GM18951 (cell line): ENCODE results near the gene DNLZ.

Source experiments
- POLR2A ChIP-seq: IDR thresholded peaks from 4 replicates; pipeline ENCODE4 v1.6.1; 2011; ENCODE audit warnings: mild to moderate bottlenecking; ENCODE audit not compliant: insufficient read length, insufficient read depth; ENCODE audit errors: extremely low read depth
- in situ Hi-C: fragments of 300-500 bp; cut with MboI; formaldehyde crosslinking; loops from one replicate; pipeline ENCODE4 v1.12.0; 2022; ENCODE audit warnings: low sequenced_read_pairs, mixed read lengths, inconsistent platforms; ENCODE audit not compliant: unreplicated experiment

The DNLZ gene

DNA sequence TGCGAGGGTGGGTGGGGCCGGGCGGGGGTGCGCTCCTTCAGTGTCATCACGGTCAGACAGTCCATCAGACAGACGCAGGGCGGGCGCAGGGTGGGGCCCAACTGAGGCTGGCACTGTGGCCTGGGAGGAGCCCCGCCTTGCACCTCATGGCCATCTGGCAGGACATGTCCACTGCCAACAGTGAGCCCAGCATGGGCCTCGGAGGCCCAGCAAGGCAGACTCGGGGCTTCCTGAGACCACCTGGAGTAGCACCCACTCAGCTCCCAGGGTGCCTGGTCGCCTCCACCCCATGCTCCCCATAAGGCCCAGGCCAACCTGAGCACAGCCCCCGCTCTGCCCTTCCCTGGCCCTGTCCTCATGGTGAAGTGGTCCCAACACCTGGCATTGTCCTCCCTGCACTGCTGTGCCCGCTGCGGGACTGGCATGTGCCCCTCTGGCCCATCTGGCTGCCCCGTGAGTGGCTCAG, 44.7 kb downstream of the DNLZ start:
- in situ Hi-C loops, result no loop called here
- no peak for TF ChIP-seq POLR2A

DNA sequence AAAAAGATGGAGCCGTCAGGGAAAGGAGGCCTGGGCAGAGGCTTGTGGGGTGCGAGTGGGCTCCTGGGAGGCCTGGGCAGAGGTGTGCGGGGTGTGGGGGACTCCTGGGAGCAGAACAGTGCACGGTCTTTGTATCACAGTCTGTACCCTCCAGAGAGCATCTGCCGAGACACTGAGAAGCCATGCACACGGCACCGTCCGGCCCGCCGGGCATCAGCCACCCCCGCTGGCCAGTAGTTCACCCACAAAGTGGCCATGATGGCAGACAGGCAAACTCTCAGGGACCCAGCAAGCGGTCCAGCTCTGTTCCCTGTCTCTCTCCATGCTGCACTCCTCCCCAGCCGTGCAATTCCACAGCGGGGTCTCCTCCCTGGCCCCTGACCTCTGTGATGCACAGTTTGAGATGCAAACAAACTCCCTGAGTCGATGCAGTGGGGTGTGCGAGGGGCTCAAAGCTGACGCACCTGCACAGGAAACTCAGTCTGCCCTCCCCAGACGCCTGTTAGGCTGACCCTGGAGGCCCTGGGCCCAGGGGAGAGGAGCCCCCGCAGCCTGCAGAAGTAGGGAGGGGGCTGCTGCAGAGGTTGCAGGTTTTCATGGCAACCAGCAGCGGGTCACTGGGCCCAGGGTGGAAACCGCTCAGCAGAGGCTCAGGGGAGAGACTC, 45.3 kb downstream of the DNLZ start:
- in situ Hi-C loops, result no loop called here

DNA sequence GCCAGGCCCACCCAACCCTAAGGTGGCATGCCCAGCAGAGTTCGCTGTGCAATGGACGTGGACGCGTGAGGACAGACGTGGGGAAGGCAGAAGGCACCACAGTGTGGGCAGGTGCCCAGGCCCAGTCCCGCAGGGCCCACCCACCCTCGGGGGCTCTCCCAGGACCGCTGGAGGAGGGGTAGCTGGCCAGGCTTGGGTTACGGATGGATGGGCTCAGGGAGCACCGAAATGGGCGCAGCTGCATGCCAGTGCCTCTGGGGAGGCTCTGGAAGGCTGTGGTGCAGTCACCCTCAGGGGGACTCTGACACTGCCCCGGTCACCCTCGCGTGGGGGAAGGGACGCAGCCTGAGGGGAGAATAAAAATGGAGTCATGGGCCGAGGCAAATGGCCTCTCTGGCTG, 45.8 kb downstream of the DNLZ start:
- in situ Hi-C loops, result no loop called here
- TF ChIP-seq POLR2A, result no peak

More for the DNA sequence above, 45.3 kb downstream of the DNLZ start:
- no peak for TF ChIP-seq POLR2A

DNA sequence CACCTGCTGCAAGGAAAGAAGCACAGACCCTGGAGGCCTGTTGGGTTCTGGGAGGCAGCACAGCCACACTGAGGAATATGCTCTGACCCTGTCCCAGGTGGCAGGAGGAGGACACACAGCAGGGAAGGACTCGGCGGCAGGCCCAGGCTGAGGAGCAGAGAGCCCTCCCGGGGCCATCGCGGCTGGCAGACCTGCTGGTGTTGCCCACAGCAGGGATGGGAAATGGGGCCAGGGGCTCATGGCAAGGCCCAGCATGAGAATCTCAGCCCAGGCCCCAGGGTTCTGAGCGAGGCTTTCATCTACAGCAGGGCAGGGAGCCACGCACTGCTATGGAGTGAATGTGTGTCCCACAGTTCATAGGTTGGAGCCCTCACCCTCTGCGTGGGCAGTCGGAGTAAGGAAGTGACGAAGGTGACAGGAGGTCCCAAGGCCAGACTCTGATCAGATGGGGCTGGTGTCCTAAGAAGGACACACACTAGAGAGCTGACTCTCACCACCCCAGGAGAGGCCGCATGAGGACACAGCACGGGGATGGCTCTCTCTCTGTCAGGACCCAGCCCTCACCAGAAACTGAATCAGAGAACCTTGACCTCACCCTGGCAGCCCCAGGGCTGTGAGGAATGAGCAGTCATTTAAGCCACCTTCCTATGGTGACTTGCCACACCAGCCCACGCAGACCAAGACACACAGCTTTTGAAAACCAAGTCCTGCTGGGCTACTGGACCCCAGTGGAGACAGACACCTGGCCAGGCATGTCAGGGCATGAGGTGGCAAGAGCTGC, 46.5 kb downstream of the DNLZ start:
- in situ Hi-C loops, result no loop called here
- TF ChIP-seq POLR2A, result no peak

DNA sequence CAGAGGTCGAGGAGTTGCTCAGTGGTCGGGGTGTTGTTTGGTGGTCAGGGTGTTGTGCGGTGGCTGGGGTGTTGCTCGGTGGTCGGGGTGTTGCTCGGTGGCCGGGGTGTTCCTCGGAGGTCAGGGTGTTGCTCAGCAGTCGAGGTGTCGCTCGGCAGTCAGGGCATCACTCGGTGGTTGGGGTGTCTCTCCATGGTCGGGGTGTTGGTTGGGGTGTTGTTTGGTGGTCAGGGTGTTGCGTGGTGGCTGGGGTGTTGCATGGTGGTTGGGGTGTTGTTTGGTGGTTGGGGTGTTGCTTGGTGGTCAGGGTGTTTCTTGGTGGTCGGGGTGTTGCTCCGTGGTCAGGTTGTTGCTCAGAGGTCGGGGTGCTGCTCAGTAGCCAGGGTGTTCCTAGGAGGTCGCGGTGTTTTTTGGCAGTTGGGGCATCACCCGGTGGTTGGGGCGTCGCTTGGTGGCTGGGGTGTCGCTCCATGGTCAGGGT, 47.2 kb downstream of the DNLZ start:
- in situ Hi-C loops, result no loop called here
- TF ChIP-seq POLR2A, result no peak

DNA sequence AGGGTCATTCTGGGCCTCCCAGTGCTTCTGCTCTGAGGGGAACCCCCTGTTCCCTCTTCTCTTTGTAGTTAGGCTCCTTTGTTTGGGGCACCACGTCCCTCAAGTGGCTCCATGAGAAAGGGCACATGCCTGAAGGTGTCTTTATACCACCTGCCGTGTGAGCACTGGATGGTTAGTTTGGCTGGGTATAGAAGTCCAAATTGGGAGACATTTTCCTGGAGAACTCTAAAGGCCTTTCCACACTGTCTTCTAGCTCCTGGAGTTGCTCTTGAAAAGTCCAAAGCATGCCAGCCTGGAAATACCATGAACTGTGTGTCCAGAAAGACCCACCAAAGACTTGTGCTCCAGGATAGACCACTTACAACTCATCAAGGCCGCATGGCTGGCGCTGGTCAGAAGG, 48.6 kb downstream of the DNLZ start:
- in situ Hi-C loops, result no loop called here
- TF ChIP-seq POLR2A, result no peak

DNA sequence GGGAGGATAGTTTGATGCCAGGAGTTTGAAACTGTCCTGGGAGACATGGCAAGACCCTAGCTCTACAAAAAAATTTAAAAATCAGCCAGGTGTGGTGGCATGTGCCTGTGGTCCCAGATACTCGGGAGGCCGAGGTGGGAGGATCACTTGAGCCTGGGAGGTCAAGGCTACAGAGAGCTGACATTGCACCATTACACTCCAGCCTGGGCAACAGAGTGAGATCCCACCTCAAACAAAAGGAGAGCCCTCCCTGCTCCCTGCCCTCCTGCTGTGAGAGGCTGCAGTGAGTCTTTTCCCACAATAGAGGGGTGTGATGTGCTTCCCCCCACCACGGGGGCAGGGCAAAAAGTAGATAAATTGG, 49.5 kb downstream of the DNLZ start:
- no peak for TF ChIP-seq POLR2A
- in situ Hi-C loops, result no loop called here

DNA sequence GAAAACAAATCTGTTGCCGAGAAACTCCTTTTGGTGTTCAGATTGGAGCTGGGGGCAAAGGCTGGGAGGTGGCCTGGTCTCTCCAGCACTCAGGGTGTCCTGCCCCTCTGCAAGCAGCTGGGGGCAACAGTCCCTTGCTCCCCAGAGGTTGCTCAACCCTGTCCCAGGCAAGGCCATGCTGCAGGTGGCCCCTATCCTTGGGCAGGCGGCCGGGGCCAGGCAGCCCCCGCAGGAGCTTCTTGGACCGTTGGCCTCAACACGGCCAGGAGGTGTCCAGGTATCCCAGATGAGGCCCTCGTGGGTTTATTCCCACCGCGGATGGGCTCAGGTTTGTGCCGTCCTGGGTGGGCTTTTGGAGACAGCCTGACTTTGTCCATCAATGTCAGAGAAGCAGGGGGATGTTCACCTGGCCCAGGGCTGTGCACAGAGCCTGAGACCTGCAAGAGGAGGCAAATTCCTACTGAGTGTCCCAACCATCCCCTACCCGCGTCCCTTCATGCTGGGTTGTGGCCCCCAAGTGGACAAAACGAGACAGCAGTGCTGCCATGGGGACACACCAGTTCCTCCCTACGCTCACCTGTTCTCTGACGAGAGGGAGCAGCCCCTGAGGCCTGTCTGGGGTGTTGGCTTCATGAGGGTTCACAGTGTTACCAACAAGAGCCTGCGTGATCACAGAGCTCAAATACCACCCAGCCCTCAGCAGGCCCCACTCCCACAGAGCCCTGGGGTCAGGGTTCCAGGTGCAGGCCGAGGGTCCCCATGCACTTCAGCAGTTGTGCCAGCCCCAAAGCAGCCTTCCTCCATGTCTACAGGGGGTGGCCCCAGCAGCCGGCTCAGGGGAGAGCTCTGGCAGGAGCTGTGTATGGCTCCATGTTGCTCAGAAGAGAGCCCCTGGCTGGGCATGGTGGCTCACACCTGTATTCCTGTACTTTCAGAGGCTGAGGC, 50.2 kb downstream of the DNLZ start:
- in situ Hi-C loops, result no loop called here
- no peak for TF ChIP-seq POLR2A

DNA sequence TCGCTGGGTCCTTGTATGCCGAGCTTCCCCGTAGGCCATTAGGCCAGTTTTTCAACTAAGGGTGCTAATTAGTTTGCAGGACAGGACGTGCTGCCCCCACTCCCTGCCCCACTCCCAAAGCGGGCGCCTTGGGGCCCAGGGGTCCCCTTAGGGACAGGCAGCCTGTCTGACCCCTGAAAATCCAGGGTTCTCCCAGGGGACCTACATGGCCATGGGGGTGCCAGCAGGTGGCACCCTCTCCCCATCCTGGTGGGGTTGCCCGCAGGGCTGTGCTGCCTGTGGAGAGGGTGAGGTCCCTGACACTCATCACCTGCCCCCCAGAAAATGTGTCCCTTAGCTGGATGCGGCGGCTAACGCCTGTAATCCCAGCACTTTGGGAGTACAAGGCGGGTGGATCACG, 51.1 kb downstream of the DNLZ start:
- TF ChIP-seq POLR2A, result no peak
- in situ Hi-C loops, result no loop called here

DNA sequence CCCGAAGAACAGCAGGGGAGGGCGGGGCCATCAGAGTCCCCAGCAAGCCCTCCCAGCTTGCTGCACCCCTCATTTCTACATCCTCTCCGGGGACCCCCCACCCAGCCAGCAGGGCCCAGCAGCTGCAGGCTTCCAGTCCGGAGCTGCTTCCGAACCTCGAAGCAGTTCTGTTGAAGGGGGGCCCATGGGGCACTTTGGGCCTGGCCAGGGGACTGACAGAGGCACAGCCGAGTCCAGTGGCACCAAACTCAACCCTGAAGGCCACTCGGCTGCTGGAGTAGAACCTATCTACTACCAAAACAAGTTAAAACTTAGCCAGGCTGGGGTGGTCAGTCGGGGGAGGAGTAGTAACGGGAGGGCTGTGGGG, 51.6 kb downstream of the DNLZ start:
- in situ Hi-C loops, result no loop called here
- no peak for TF ChIP-seq POLR2A

DNA sequence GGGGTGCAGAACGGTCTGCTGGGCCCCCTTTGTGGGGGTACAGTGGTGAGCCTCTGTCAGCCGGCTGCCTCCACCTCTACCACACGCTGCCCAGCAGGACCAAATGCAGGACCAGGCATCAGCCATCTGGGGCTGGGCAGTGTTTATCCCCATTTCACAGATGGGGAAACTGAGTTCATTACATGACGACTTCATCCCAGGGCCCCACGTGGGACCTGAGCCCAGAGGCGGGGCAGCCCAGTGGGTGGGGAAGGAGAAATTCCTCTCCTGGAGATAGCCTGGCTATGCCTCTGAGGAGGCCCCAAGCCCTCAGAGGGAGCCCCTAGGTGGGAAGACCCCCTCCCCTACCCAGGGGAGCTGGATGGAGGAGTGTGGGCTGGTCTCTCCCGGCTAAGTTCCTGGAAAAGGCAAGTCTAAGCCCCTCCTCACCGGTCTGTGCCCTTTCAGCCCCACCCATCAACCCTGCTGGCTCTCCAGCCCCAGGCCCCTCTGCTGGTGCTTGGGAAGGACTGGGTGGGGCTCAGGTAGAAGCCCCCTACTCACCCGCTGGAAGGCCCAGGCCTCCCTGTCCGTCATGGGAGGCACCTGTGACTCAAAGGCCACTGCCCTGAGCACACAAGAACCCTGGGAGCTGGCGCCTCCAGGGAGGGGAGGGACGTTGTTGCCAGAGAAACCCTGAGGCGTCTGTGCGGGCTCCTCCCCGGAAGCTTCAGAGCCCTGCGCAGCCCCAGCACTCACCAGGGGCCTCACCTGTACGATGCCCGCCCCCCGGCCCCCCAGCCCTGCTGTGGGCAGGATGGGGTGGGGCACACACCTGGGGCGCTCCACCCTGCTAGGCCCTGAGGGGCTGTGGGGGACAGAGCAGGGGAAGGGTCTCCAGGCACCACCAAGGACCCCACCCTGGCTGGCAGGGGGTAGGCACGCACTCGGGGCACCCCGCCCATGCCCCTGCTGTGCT, 52.2 kb downstream of the DNLZ start:
- in situ Hi-C loops, result no loop called here
- no peak for TF ChIP-seq POLR2A
